Subcutaneous preadipocyte (primary cell): ENCODE data around the gene CST4. TPM values are rescaled to one million over a fixed set of nuclear protein-coding genes. Genes with fewer than 3 reads are reported as not detected.

Experiments used
- small RNA-seq: library from RNA; depleted of rRNA; stranded (forward); fragments of <200 nt; gene quantifications from one replicate; pipeline ENCODE3, GENCODE V24; 2012
- total RNA-seq: library from RNA; depleted of rRNA; stranded (reverse); fragments of >200 nt; gene quantifications from 2 replicates; pipeline ENCODE4 v1.2.3, GENCODE V29; 2012

CST4 gene
- total RNA-seq = not detected in 2 replicates

GRCh38 chr20:23688684-23689398 lies at the start of gene CST4:
CST4 (minus strand) TSS chr20:23689038; CDS start chr20:23688969, 69 bp downstream.

GRCh38 chr20:23637282-23638221 lies 51.3 kb downstream of the CST4 start, which contains the start of gene CST3:
CST3 (minus strand) TSS chr20:23637955; CDS start chr20:23637862, 93 bp downstream.

Small RNAs within 50 kb of the gene (small RNA-seq; reads per million reads assigned to genes)
- gene CST2P1 = not detected

Other genes with a start within 250 kb of the CST4 start
- gene CSTL1, start 249.4 kb downstream of the CST4 start, total RNA-seq = not detected in 2 replicates
- not detected in 2 replicates for gene CST11, start 236.2 kb downstream of the CST4 start, total RNA-seq
- gene CST8, start 197.9 kb downstream of the CST4 start, total RNA-seq = not detected in 2 replicates
- gene CST9L, start 120.6 kb downstream of the CST4 start, total RNA-seq = not detected in 2 replicates
- gene CST9, start 83.1 kb downstream of the CST4 start, total RNA-seq = not detected in 2 replicates
- 192 and 315 TPM in 2 replicates for gene CST3, start 51.1 kb downstream of the CST4 start, total RNA-seq
- gene CST1, start 61.9 kb upstream of the CST4 start, total RNA-seq = 0.20 TPM in 1 of 2 replicates, not detected in the other
- not detected in 2 replicates for gene CST2, start 137.7 kb upstream of the CST4 start, total RNA-seq
- gene CST5, start 190.7 kb upstream of the CST4 start, total RNA-seq = not detected in 2 replicates